Measurements from ENCODE around the gene IL1RAPL1. TPM values are rescaled to one million over a fixed set of nuclear protein-coding genes. Genes with fewer than 3 reads are reported as not detected.

Gene IL1RAPL1
- total and polyA plus RNA-seq, 9 of the 15 experiments (the other 6 are each of a cell fraction or from before 2014, with no cell fraction given), result 0.04 to 0.07 (median 0.04) TPM; not detected in 6

DNA sequence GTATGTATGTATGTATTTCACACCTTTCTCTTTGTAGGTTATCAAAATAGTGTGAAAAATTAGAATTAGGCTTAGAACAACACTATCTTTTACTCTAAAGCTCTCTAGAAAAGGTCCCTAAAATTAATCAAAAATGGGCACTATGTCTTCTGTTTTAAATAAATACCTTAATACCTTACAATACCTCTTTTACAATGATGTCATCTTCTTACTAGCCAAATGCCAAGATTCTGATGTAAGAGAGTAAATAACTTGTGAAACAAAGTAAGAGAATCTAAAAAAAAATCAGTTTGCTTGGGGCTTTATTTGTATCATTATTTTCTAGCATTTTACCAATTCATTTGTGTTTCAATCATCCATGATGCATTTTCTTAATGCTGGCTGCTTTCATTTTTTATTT, 1225.9 kb downstream of the IL1RAPL1 start:
- no peak overlapping the region for H3K4me3 ChIP-seq
- no peaks in the 10 kb centered on the region for H3K36me3 ChIP-seq (ENCODE audit: control insufficient read depth, insufficient read depth, low read length)
- no peaks in the 10 kb centered on the region for H3K27me3 ChIP-seq (ENCODE audit: control insufficient read depth in 2 of 2, insufficient read depth in 2 of 2, low read length in 2 of 2)
- FAIRE-seq (no peak), DNase-seq (ENCODE audit: extremely low read depth in 1 of 4, low spot score in 3 of 4) (no peak), ATAC-seq (no peak)
- no peaks in the 10 kb centered on the region for H3K79me2 ChIP-seq (ENCODE audit: control insufficient read depth, insufficient read depth, low read length)
- no peaks in the 10 kb centered on the region for H3K4me1 ChIP-seq (replicated peaks in 1 of 2; ENCODE audit: control insufficient read depth in 2 of 2, insufficient read depth in 2 of 2, low read length in 2 of 2)
- H3K4me2 ChIP-seq (ENCODE audit: insufficient read depth, low read length), result no peak overlapping the region
- TF ChIP-seq, protein P1, sequence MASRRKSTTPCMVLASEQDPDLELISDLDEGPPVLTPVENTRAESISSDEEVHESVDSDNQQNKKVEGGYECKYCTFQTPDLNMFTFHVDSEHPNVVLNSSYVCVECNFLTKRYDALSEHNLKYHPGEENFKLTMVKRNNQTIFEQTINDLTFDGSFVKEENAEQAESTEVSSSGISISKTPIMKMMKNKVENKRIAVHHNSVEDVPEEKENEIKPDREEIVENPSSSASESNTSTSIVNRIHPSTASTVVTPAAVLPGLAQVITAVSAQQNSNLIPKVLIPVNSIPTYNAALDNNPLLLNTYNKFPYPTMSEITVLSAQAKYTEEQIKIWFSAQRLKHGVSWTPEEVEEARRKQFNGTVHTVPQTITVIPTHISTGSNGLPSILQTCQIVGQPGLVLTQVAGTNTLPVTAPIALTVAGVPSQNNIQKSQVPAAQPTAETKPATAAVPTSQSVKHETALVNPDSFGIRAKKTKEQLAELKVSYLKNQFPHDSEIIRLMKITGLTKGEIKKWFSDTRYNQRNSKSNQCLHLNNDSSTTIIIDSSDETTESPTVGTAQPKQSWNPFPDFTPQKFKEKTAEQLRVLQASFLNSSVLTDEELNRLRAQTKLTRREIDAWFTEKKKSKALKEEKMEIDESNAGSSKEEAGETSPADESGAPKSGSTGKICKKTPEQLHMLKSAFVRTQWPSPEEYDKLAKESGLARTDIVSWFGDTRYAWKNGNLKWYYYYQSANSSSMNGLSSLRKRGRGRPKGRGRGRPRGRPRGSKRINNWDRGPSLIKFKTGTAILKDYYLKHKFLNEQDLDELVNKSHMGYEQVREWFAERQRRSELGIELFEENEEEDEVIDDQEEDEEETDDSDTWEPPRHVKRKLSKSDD (conservative IDR thresholded peaks at IDR 0.05; ENCODE audit: low read length), result no peak
- no peak for TF ChIP-seq ZSCAN29 (IDR thresholded peaks at IDR 0.05)
- TF ChIP-seq, protein P2, sequence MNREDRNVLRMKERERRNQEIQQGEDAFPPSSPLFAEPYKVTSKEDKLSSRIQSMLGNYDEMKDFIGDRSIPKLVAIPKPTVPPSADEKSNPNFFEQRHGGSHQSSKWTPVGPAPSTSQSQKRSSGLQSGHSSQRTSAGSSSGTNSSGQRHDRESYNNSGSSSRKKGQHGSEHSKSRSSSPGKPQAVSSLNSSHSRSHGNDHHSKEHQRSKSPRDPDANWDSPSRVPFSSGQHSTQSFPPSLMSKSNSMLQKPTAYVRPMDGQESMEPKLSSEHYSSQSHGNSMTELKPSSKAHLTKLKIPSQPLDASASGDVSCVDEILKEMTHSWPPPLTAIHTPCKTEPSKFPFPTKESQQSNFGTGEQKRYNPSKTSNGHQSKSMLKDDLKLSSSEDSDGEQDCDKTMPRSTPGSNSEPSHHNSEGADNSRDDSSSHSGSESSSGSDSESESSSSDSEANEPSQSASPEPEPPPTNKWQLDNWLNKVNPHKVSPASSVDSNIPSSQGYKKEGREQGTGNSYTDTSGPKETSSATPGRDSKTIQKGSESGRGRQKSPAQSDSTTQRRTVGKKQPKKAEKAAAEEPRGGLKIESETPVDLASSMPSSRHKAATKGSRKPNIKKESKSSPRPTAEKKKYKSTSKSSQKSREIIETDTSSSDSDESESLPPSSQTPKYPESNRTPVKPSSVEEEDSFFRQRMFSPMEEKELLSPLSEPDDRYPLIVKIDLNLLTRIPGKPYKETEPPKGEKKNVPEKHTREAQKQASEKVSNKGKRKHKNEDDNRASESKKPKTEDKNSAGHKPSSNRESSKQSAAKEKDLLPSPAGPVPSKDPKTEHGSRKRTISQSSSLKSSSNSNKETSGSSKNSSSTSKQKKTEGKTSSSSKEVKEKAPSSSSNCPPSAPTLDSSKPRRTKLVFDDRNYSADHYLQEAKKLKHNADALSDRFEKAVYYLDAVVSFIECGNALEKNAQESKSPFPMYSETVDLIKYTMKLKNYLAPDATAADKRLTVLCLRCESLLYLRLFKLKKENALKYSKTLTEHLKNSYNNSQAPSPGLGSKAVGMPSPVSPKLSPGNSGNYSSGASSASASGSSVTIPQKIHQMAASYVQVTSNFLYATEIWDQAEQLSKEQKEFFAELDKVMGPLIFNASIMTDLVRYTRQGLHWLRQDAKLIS (CRISPR knock-in tag; IDR thresholded peaks at IDR 0.05), result no peak
- no peak for TF ChIP-seq RFX5 (IDR thresholded peaks at IDR 0.05; ENCODE audit: low read depth, low read length)
- in situ Hi-C loops (cut with MboI), result no loop called here
- no peak overlapping the region for H3K9ac ChIP-seq (ENCODE audit: insufficient read depth in 1 of 2, low read depth in 2 of 2, low read length in 2 of 2)
- ChIA-PET CTCF (ENCODE audit: low intra/inter-chr PET ratio) (no interaction called here), POLR2A (no interaction called here)
- H4K20me1 ChIP-seq (replicated peaks; ENCODE audit: control insufficient read depth, insufficient read depth, low read length), result no peaks in the 10 kb centered on the region
- intact Hi-C loops (cut with micrococcal nuclease), result no loop called here
- H3K9me3 ChIP-seq (replicated peaks; ENCODE audit: control insufficient read depth, insufficient read depth, low read depth, low read length), result 0 out of 2 replicates have a peak, but pooled peaks cover 2% of the 10 kb centered on the region
- no TSS peak for BruUV-seq (replicated peaks)
- no peaks in the 10 kb centered on the region for H3K9me1 ChIP-seq (ENCODE audit: control insufficient read depth, insufficient read depth, low read length)
- H3K27ac ChIP-seq (ENCODE audit: extremely low read depth, low read depth, low read length), result no peak overlapping the region
- H2AFZ ChIP-seq (ENCODE audit: low read depth, low read length), result no peak overlapping the region

All from K562 (cell line).